Measurements from ENCODE around the gene EFCAB14. TPM values are rescaled to one million over a fixed set of nuclear protein-coding genes. Genes with fewer than 3 reads are reported as not detected.

Gene EFCAB14
- total RNA-seq, 6 donors from 2014 or later, result 100 to 171 (median 115) TPM

GRCh38 chr1:46643368-46643775, 75.5 kb downstream of the EFCAB14 start:
- DNase-seq, result no peak
- H3K9me3 ChIP-seq, result no peaks in the 10 kb centered on the region
- no peak for ATAC-seq (ENCODE audit: low FRiP score in 2 of 2)
- no peaks in the 10 kb centered on the region for H3K27me3 ChIP-seq
- H3K36me3 ChIP-seq, result peaks cover 0 to 38% (median 5%) of the 10 kb centered on the region in 4 donors
- H3K4me3 ChIP-seq, result no peak overlapping the region
- no peak overlapping the region for H3K27ac ChIP-seq
- H3K4me1 ChIP-seq, result peaks cover 0 to 8% (median 0%) of the 10 kb centered on the region in 4 donors
- no peak for TF ChIP-seq POLR2A (IDR thresholded peaks at IDR 0.05)
- no peak for TF ChIP-seq CTCF (IDR thresholded peaks at IDR 0.05)
- no peak for TF ChIP-seq EP300 (IDR thresholded peaks at IDR 0.05)
- TF ChIP-seq POLR2AphosphoS5 (IDR thresholded peaks at IDR 0.05), result no peak

GRCh38 chr1:46642115-46642680, 76.7 kb downstream of the EFCAB14 start:
- no peaks in the 10 kb centered on the region for H3K27me3 ChIP-seq
- DNase-seq (no peak), ATAC-seq (ENCODE audit: low FRiP score in 2 of 2) (no peak)
- H3K4me3 ChIP-seq, result no peak overlapping the region
- H3K36me3 ChIP-seq, result peaks cover 0 to 26% (median 3%) of the 10 kb centered on the region in 4 donors
- no peak for TF ChIP-seq POLR2AphosphoS5 (IDR thresholded peaks at IDR 0.05)
- TF ChIP-seq POLR2A (IDR thresholded peaks at IDR 0.05), result no peak
- no peak for TF ChIP-seq CTCF (IDR thresholded peaks at IDR 0.05)
- no peak for TF ChIP-seq EP300 (IDR thresholded peaks at IDR 0.05)
- H3K4me1 ChIP-seq, result peaks cover 0 to 8% (median 0%) of the 10 kb centered on the region in 4 donors
- H3K27ac ChIP-seq, result no peak overlapping the region
- H3K9me3 ChIP-seq, result no peaks in the 10 kb centered on the region

GRCh38 chr1:46639547-46639946, 79.4 kb downstream of the EFCAB14 start:
- Histone ChIP-seq H3K27me3 (no peaks in the 10 kb centered on the region), H3K36me3 (peaks cover 0 to 47% (median 11%) of the 10 kb centered on the region in 4 donors), H3K9me3 (no peaks in the 10 kb centered on the region), H3K27ac (no peak overlapping the region), H3K4me1 (peaks cover 0 to 8% (median 0%) of the 10 kb centered on the region in 4 donors), H3K4me3 (no peak overlapping the region)
- ATAC-seq (ENCODE audit: low FRiP score in 2 of 2), result no peak
- DNase-seq, result no peak
- WGBS, 2 donors, result 87 to 91% methylated on average over 1 of the region's 1 CpG
- TF ChIP-seq POLR2AphosphoS5 (IDR thresholded peaks at IDR 0.05) (no peak), CTCF (IDR thresholded peaks at IDR 0.05) (no peak), EP300 (IDR thresholded peaks at IDR 0.05) (no peak), POLR2A (IDR thresholded peaks at IDR 0.05) (no peak)

GRCh38 chr1:46638921-46639320, 80.0 kb downstream of the EFCAB14 start:
- TF ChIP-seq POLR2AphosphoS5 (IDR thresholded peaks at IDR 0.05) (no peak), POLR2A (IDR thresholded peaks at IDR 0.05) (no peak), EP300 (IDR thresholded peaks at IDR 0.05) (no peak), CTCF (IDR thresholded peaks at IDR 0.05) (no peak)
- no peaks in the 10 kb centered on the region for H3K9me3 ChIP-seq
- H3K4me1 ChIP-seq, result peaks cover 0 to 8% (median 0%) of the 10 kb centered on the region in 4 donors
- H3K27ac ChIP-seq, result no peak overlapping the region
- no peaks in the 10 kb centered on the region for H3K27me3 ChIP-seq
- ATAC-seq (ENCODE audit: low FRiP score in 2 of 2), result no peak
- DNase-seq, result no peak
- peaks cover 0 to 53% (median 14%) of the 10 kb centered on the region in 4 donors for H3K36me3 ChIP-seq
- no peak overlapping the region for H3K4me3 ChIP-seq

GRCh38 chr1:46637444-46638083, 81.3 kb downstream of the EFCAB14 start:
- peak overlapping the region in 1 of 4 donors; percentile 0 for H3K27ac ChIP-seq
- H3K4me3 ChIP-seq, result no peak overlapping the region
- DNase-seq (no peak), ATAC-seq (ENCODE audit: low FRiP score in 2 of 2) (no peak)
- no peaks in the 10 kb centered on the region for H3K27me3 ChIP-seq
- no peaks in the 10 kb centered on the region for H3K9me3 ChIP-seq
- no peaks in the 10 kb centered on the region for H3K4me1 ChIP-seq
- TF ChIP-seq EP300 (IDR thresholded peaks at IDR 0.05), result no peak
- TF ChIP-seq POLR2A (IDR thresholded peaks at IDR 0.05), result no peak
- TF ChIP-seq POLR2AphosphoS5 (IDR thresholded peaks at IDR 0.05), result no peak
- TF ChIP-seq CTCF (IDR thresholded peaks at IDR 0.05), result no peak
- 45 to 47% methylated on average over 2 of the region's 2 CpGs for WGBS, 2 donors
- peaks cover 0 to 56% (median 20%) of the 10 kb centered on the region in 4 donors for H3K36me3 ChIP-seq

Data from upper lobe of left lung (tissue), 6 donors.